HCT116 (cell line): ENCODE results near the gene PDE10A. TPM values are rescaled to one million over a fixed set of nuclear protein-coding genes. Genes with fewer than 3 reads are reported as not detected.

ENCODE experiments used
- ATAC-seq: fragments of 200-7000 bp; cut with Tn5 transposase; 2 replicates; pipeline ENCODE4 v1.9.1; 2020; ENCODE audit warnings: mild to moderate bottlenecking, moderate library complexity
- BruUV-seq: library from RNA; stranded (reverse); fragments of 400-500 nt; replicated peaks from 2 replicates; lab custom pipeline; 2021; lab: Mats Ljungman, UMichigan
- CTCF ChIA-PET: fragments of 300-600 bp; sonication (Branson Sonifier 250); formaldehyde crosslinking; loops from one replicate; lab custom pipeline; 2021; ENCODE audit warnings: antibody characterized with exemption; lab: Charles Lee
- POLR2A ChIA-PET: fragments of 300-600, 350-600 bp; sonication (Branson Sonifier 250); formaldehyde crosslinking; loops from one replicate; lab custom pipeline; 2021; ENCODE audit warnings: antibody characterized with exemption; lab: Charles Lee
- RAD21 ChIA-PET, 2 experiments: fragments of 300-600 bp; sonication (Branson Sonifier 250); formaldehyde crosslinking; loops; one replicate each; lab custom pipeline; 2023; ENCODE audit warnings: low total read pairs in 2 of 2; ENCODE audit not compliant: uncharacterized antibody in 2 of 2, unreplicated experiment in 2 of 2, low non-redundant PET in 1 of 2; lab: Charles Lee
- DNase-seq: peaks from one replicate; pipeline ENCODE4 v3.0.0-alpha.2; 2010; ENCODE audit warnings: low read depth, low spot score
- H2AFZ ChIP-seq: fragments of 200-600 bp; shearing (Covaris generic), sonication (generic); 2 replicates; pipeline ENCODE4 v1.6.1; 2017; ENCODE audit warnings: low read depth, mixed run types, mixed read lengths, antibody characterized with exemption, low read length; ENCODE audit not compliant: poor library complexity, severe bottlenecking
- H3K27ac ChIP-seq: 2 replicates; pipeline ENCODE4 v1.5.1; 2012; ENCODE audit warnings: low read depth, low read length
- H3K27me3 ChIP-seq: fragments of 200-600 bp; sonication (generic); 2 replicates; pipeline ENCODE4 v1.6.1; 2016; ENCODE audit warnings: mixed run types, low read length, mixed read lengths; ENCODE audit not compliant: insufficient read depth
- H3K36me3 ChIP-seq, 2 experiments: fragments of 200-500 bp in 1 of 2; fragments of 200-600 bp in 1 of 2; sonication (Bioruptor generic) in 1 of 2; sonication (generic) in 1 of 2; 2 replicates each; pipeline versions ENCODE4 v1.5.1 to v1.6.1; 2014 to 2016; ENCODE audit warnings: low read length in 2 of 2, inconsistent platforms in 1 of 2, mixed read lengths in 1 of 2, mixed run types in 1 of 2; ENCODE audit not compliant: insufficient read depth in 2 of 2, control insufficient read depth in 1 of 2
- H3K4me1 ChIP-seq, 2 experiments: fragments of 200-600 bp in 1 of 2; sonication (generic) in 1 of 2; 2 replicates each; pipeline versions ENCODE4 v1.5.1 to v1.6.1; 2012 to 2017; ENCODE audit warnings: low read length in 2 of 2, inconsistent platforms in 1 of 2, mild to moderate bottlenecking in 1 of 2, mixed read lengths in 1 of 2, mixed run types in 1 of 2, moderate library complexity in 1 of 2; ENCODE audit not compliant: insufficient read depth in 2 of 2, control insufficient read depth in 1 of 2
- H3K4me2 ChIP-seq: fragments of 200-600 bp; sonication (generic); 2 replicates; pipeline ENCODE4 v1.6.1; 2017; ENCODE audit warnings: mixed run types, low read length, mixed read lengths
- H3K4me3 ChIP-seq, 2 experiments: fragments of 200-600 bp in 1 of 2; sonication (generic) in 1 of 2; replicated peaks in 1 of 2; 2 replicates each; pipeline ENCODE4 v1.5.1; 2011 to 2016; ENCODE audit warnings: low read length in 2 of 2, control low read depth in 1 of 2, low read depth in 1 of 2, mild to moderate bottlenecking in 1 of 2, mixed read lengths in 1 of 2, mixed run types in 1 of 2
- H3K79me2 ChIP-seq: fragments of 200-600 bp; sonication (generic); 2 replicates; pipeline ENCODE4 v1.6.1; 2017; ENCODE audit warnings: mild to moderate bottlenecking, mixed run types, low read length, moderate library complexity, mixed read lengths; ENCODE audit not compliant: insufficient read depth
- H3K9ac ChIP-seq: fragments of 200-600 bp; sonication (generic); 2 replicates; pipeline ENCODE4 v1.6.1; 2016; ENCODE audit warnings: low read length, mixed read lengths
- H3K9me2 ChIP-seq: fragments of 200-600 bp; sonication (generic), shearing (Covaris generic); 2 replicates; pipeline ENCODE4 v1.6.1; 2017; ENCODE audit warnings: mixed run types, mild to moderate bottlenecking, moderate library complexity; ENCODE audit not compliant: insufficient read depth
- H3K9me3 ChIP-seq, 2 experiments: fragments of 200-500 bp in 1 of 2; fragments of 200-600 bp in 1 of 2; sonication (Bioruptor generic) in 1 of 2; sonication (generic) in 1 of 2; 2 replicates each; pipeline ENCODE4 v1.6.1; 2014 to 2017; ENCODE audit warnings: low read length in 2 of 2, mixed read lengths in 2 of 2, inconsistent platforms in 1 of 2, low read depth in 1 of 2, mild to moderate bottlenecking in 1 of 2, mixed run types in 1 of 2, moderate library complexity in 1 of 2; ENCODE audit not compliant: control insufficient read depth in 1 of 2, insufficient read depth in 1 of 2
- H4K20me1 ChIP-seq: fragments of 200-600 bp; sonication (generic), shearing (Covaris generic); 2 replicates; pipeline ENCODE4 v1.6.1; 2017; ENCODE audit warnings: mixed run types, mild to moderate bottlenecking, moderate library complexity; ENCODE audit not compliant: insufficient read depth
- CBX3 ChIP-seq: IDR thresholded peaks from 2 replicates; pipeline ENCODE4 v1.6.1; 2012; ENCODE audit warnings: low read depth
- CEBPB ChIP-seq: IDR thresholded peaks from 2 replicates; pipeline ENCODE4 v1.6.1; 2012; ENCODE audit warnings: low read depth
- EGR1 ChIP-seq: IDR thresholded peaks from 2 replicates; pipeline ENCODE4 v1.6.1; 2012; ENCODE audit warnings: low read depth
- ELF1 ChIP-seq: IDR thresholded peaks from 2 replicates; pipeline ENCODE4 v1.6.1; 2012; ENCODE audit warnings: low read depth, borderline replicate concordance
- EZH2 ChIP-seq: fragments of 200-600 bp; sonication (generic); IDR thresholded peaks from 2 replicates; pipeline ENCODE4 v1.6.1; 2017; ENCODE audit warnings: antibody characterized with exemption, mixed run types
- EZH2phosphoT487 ChIP-seq: fragments of 200-600 bp; IDR thresholded peaks from 2 replicates; pipeline ENCODE4 v1.6.1; 2018; ENCODE audit warnings: antibody characterized with exemption, borderline replicate concordance
- FOSL1 ChIP-seq: IDR thresholded peaks from 2 replicates; pipeline ENCODE4 v1.6.1; 2012; ENCODE audit warnings: low read depth
- JUND ChIP-seq: IDR thresholded peaks from 2 replicates; pipeline ENCODE4 v1.6.1; 2012
- POLR2A ChIP-seq: IDR thresholded peaks from 2 replicates; pipeline ENCODE4 v1.7.0; 2011; ENCODE audit warnings: borderline replicate concordance; ENCODE audit not compliant: insufficient read depth, insufficient read length; ENCODE audit errors: extremely low read depth
- POLR2AphosphoS5 ChIP-seq: IDR thresholded peaks from 2 replicates; pipeline ENCODE4 v1.6.1; 2011; ENCODE audit warnings: mild to moderate bottlenecking, low read depth, low read length, moderate library complexity
- SIN3A ChIP-seq: IDR thresholded peaks from 2 replicates; pipeline ENCODE4 v1.6.1; 2012; ENCODE audit warnings: low read depth
- SP1 ChIP-seq: IDR thresholded peaks from 2 replicates; pipeline ENCODE4 v1.6.1; 2012; ENCODE audit warnings: low read depth
- SRF ChIP-seq: IDR thresholded peaks from 2 replicates; pipeline ENCODE4 v1.6.1; 2012; ENCODE audit warnings: low read depth
- TCF7L2 ChIP-seq: IDR thresholded peaks from 2 replicates; pipeline ENCODE4 v1.7.0; 2011; ENCODE audit warnings: borderline replicate concordance, inconsistent platforms; ENCODE audit not compliant: insufficient read depth, insufficient read length; ENCODE audit errors: extremely low read depth
- YY1 ChIP-seq: IDR thresholded peaks from 2 replicates; pipeline ENCODE4 v1.6.1; 2011; ENCODE audit warnings: low read length, low read depth, moderate library complexity, mild to moderate bottlenecking; ENCODE audit not compliant: insufficient replicate concordance; ENCODE audit errors: extremely low read depth
- ZFX ChIP-seq: fragments of 450-650 bp; IDR thresholded peaks from 2 replicates; pipeline ENCODE4 v1.6.1; 2017
- intact Hi-C: fragments of 100-400 bp; cut with micrococcal nuclease; formaldehyde crosslinking; loops from 2 replicates; pipeline ENCODE4 v1.10.0; 2022
- total RNA-seq: library from RNA; stranded (reverse); gene quantifications from one replicate; pipeline ENCODE4 v1.2.1, GENCODE V29; 2021; ENCODE audit not compliant: unreplicated experiment
- TF ChIP-seq, protein P1 (sequence below): IDR thresholded peaks from 2 replicates; pipeline ENCODE4 v1.6.1; 2012
- TF ChIP-seq, protein P2 (sequence below), 3 experiments: fragments of 200-600 bp in 1 of 3; sonication (generic) in 1 of 3; IDR thresholded peaks in 2 of 3; conservative IDR thresholded peaks in 1 of 3; 2 replicates each; pipeline ENCODE4 v1.5.1; 2012 to 2017; ENCODE audit warnings: low read depth in 2 of 3, low read length in 2 of 3, antibody characterized with exemption in 1 of 3, borderline replicate concordance in 1 of 3, control low read depth in 1 of 3, mild to moderate bottlenecking in 1 of 3, mixed read lengths in 1 of 3, mixed run types in 1 of 3, moderate library complexity in 1 of 3; ENCODE audit not compliant: insufficient read depth in 1 of 3
- TF ChIP-seq, protein P3 (sequence below): IDR thresholded peaks from 2 replicates; pipeline ENCODE4 v1.6.1; 2011; ENCODE audit warnings: mild to moderate bottlenecking, low read length, moderate library complexity; ENCODE audit not compliant: insufficient replicate concordance; ENCODE audit errors: extremely low read depth
- TF ChIP-seq, protein P4 (sequence below): IDR thresholded peaks from 2 replicates; pipeline ENCODE4 v1.6.1; 2012

Gene PDE10A
- total RNA-seq, 1 experiment from 2014 or later: 0.37 TPM

DNA sequence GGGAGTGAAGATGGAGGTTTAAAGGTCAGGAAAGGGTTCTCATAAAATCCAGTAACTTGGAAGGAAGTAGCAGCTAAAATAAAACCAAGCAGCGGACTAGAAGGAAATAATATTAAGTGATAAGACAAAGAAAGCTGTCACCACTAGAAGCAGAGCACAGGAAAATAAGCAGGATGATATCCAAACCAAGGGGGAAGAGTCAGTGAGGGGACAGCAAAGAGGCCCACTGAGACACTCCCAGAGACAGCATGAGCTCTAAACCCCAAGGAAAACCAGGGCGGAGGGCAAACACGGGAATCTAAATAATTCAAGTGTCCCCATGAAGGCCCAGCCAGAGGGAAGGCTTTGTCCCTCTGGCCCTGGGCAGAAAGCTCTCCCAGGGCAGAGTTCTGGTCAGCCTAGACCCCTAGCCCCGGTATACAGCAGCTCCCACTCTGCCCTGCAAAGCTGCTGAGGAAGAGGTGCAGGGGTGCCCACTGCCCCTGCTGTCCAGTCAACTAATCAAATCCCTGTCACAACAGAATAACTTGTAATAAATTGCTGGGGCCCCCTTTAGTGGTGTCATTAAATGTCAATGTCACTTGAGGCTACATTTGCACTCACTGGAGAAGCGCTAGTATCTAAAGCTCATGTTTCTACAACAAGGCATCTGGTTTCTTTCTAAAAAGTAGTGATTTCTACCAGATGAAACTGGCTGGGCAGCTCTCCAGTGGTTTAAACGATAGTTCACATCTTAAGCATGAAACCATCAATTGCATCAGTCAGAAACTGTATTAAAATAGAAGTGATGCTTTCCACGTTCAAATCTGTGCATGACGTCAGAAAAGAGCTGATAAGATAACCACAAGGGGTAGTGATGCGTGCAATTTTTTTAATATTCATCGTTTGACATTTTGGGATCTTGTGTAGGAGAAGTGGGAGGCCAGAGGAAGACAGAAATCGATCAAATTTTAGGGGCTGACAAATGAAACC, 13.6 kb downstream of the PDE10A start:
- Histone ChIP-seq H3K9ac (no peak overlapping the region), H3K27me3 (no peaks in the 10 kb centered on the region), H3K4me3 (no peak overlapping the region), H3K4me2 (no peak overlapping the region), H3K36me3 (no peaks in the 10 kb centered on the region), H3K79me2 (no peaks in the 10 kb centered on the region), H4K20me1 (no peaks in the 10 kb centered on the region), H3K9me3 (no peaks in the 10 kb centered on the region; a peak in 1 of 4 replicates), H2AFZ (no peak overlapping the region), H3K27ac (no peak overlapping the region), H3K4me1 (no peaks in the 10 kb centered on the region), H3K9me2 (no peaks in the 10 kb centered on the region)
- POLR2A ChIA-PET: no interaction called here
- intact Hi-C loops: no loop called here
- no peak for ATAC-seq
- TF ChIP-seq CEBPB: no peak
- no peak for TF ChIP-seq SP1
- TF ChIP-seq POLR2A: no peak
- TF ChIP-seq, protein P1, sequence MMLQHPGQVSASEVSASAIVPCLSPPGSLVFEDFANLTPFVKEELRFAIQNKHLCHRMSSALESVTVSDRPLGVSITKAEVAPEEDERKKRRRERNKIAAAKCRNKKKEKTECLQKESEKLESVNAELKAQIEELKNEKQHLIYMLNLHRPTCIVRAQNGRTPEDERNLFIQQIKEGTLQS: no peak
- TF ChIP-seq, protein P2, sequence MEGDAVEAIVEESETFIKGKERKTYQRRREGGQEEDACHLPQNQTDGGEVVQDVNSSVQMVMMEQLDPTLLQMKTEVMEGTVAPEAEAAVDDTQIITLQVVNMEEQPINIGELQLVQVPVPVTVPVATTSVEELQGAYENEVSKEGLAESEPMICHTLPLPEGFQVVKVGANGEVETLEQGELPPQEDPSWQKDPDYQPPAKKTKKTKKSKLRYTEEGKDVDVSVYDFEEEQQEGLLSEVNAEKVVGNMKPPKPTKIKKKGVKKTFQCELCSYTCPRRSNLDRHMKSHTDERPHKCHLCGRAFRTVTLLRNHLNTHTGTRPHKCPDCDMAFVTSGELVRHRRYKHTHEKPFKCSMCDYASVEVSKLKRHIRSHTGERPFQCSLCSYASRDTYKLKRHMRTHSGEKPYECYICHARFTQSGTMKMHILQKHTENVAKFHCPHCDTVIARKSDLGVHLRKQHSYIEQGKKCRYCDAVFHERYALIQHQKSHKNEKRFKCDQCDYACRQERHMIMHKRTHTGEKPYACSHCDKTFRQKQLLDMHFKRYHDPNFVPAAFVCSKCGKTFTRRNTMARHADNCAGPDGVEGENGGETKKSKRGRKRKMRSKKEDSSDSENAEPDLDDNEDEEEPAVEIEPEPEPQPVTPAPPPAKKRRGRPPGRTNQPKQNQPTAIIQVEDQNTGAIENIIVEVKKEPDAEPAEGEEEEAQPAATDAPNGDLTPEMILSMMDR (IDR thresholded peaks at IDR 0.05 in 2 of 3, conservative IDR thresholded peaks at IDR 0.05 in 1 of 3; ENCODE audit: borderline replicate concordance in 1 of 3, insufficient read depth in 1 of 3, low read depth in 2 of 3, low read length in 2 of 3): no peak
- no peak for TF ChIP-seq YY1
- TF ChIP-seq, protein P3, sequence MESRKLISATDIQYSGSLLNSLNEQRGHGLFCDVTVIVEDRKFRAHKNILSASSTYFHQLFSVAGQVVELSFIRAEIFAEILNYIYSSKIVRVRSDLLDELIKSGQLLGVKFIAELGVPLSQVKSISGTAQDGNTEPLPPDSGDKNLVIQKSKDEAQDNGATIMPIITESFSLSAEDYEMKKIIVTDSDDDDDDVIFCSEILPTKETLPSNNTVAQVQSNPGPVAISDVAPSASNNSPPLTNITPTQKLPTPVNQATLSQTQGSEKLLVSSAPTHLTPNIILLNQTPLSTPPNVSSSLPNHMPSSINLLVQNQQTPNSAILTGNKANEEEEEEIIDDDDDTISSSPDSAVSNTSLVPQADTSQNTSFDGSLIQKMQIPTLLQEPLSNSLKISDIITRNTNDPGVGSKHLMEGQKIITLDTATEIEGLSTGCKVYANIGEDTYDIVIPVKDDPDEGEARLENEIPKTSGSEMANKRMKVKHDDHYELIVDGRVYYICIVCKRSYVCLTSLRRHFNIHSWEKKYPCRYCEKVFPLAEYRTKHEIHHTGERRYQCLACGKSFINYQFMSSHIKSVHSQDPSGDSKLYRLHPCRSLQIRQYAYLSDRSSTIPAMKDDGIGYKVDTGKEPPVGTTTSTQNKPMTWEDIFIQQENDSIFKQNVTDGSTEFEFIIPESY: no peak
- TF ChIP-seq EZH2: no peak
- no peak for TF ChIP-seq EZH2phosphoT487
- TF ChIP-seq ZFX: no peak
- no peak for TF ChIP-seq POLR2AphosphoS5
- TF ChIP-seq JUND: no peak
- TF ChIP-seq CBX3: no peak
- TF ChIP-seq EGR1: no peak
- TF ChIP-seq, protein P4, sequence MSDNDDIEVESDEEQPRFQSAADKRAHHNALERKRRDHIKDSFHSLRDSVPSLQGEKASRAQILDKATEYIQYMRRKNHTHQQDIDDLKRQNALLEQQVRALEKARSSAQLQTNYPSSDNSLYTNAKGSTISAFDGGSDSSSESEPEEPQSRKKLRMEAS: no peak
- TF ChIP-seq SRF: no peak
- no peak for TF ChIP-seq FOSL1
- no peak for TF ChIP-seq TCF7L2
- TF ChIP-seq ELF1: no peak
- TF ChIP-seq SIN3A: no peak
- DNase-seq: no peak
- RAD21 ChIA-PET: no interaction called here
- CTCF ChIA-PET: no interaction called here
- no TSS peak for BruUV-seq
